ENCODE measurements around the gene RETN. TPM values are rescaled to one million over a fixed set of nuclear protein-coding genes. Genes with fewer than 3 reads are reported as not detected.

Gene RETN
- total and polyA plus RNA-seq, 2 experiments from 2014 or later, result not detected

- no peaks in the 10 kb centered on the region for H3F3A ChIP-seq (ENCODE audit: insufficient read depth)
- H3K4me1 ChIP-seq (ENCODE audit: insufficient read depth), result no peaks in the 10 kb centered on the region
- DNase-seq, result no peak
- no peak for TF ChIP-seq EZH2phosphoT487 (IDR thresholded peaks at IDR 0.05; ENCODE audit: insufficient read depth, low read depth)
- no peak for TF ChIP-seq EZH2 (IDR thresholded peaks at IDR 0.05; ENCODE audit: insufficient read depth, poor library complexity, severe bottlenecking)
- H3K27me3 ChIP-seq (replicated peaks; ENCODE audit: insufficient read depth), result peaks cover 11% of the 10 kb centered on the region; the same call in 1 of the 2 replicates
- peak overlapping the region; percentile 99 for H3K4me2 ChIP-seq (ENCODE audit: unreplicated experiment)
- H3K9me2 ChIP-seq (ENCODE audit: insufficient read depth), result no peaks in the 10 kb centered on the region
- no peaks in the 10 kb centered on the region for H4K20me1 ChIP-seq (ENCODE audit: insufficient read depth)
- peaks cover 18% of the 10 kb centered on the region for H3K79me2 ChIP-seq (ENCODE audit: insufficient read depth)
- peak overlapping the region; percentile 36; the same call in 1 of the 2 replicates for H3K9ac ChIP-seq
- H3K9me3 ChIP-seq (ENCODE audit: low read depth), result no peaks in the 10 kb centered on the region
- H3K36me3 ChIP-seq (ENCODE audit: low read depth), result 0 out of 2 replicates have a peak, but pooled peaks cover 3% of the 10 kb centered on the region
- H2AFZ ChIP-seq, result peak overlapping the region; percentile 93
- 42 to 47% methylated on average over 21 to 22 of the region's 22 CpGs for whole genome bisulfite sequencing, 2 experiments (ENCODE audit: low coverage in 1 of 2, low lambda C conversion rate in 2 of 2, missing lambda C conversion rate in 2 of 2)
- no peak overlapping the region for H3K27ac ChIP-seq
- in situ Hi-C loops (cut with MboI), result loop anchor here (10.0 kb wide), 1 partner anchor 115 kb away; no protein-coding TSS in a partner anchor
- H3K4me3 ChIP-seq, result peak overlapping the region; percentile 83
Measured at GRCh38 chr19:7679771-7680605, 11.1 kb downstream of the RETN start.

GRCh38 chr19:7680606-7681339 is 11.9 kb downstream of the RETN start, which contains the start of gene TRAPPC5:
Gene TRAPPC5, plus strand, starts transcription at chr19:7680833. Its CDS starts 1,421 bp downstream, at chr19:7682254.
- H3K4me2 ChIP-seq (ENCODE audit: unreplicated experiment), result peak within 1 kb of the TSS; percentile 99
- DNase-seq, result peak; percentile 93
- no peaks in the 10 kb centered on the region for H3K9me2 ChIP-seq (ENCODE audit: insufficient read depth)
- peak within 1 kb of the TSS; percentile 7; the same call in 1 of the 2 replicates for H3K27ac ChIP-seq
- no peaks in the 10 kb centered on the region for H3K4me1 ChIP-seq (ENCODE audit: insufficient read depth)
- H4K20me1 ChIP-seq (ENCODE audit: insufficient read depth), result no peaks in the 10 kb centered on the region
- peak within 1 kb of the TSS; percentile 93 for H2AFZ ChIP-seq
- no peaks in the 10 kb centered on the region for H3K9me3 ChIP-seq (ENCODE audit: low read depth)
- H3K27me3 ChIP-seq (replicated peaks; ENCODE audit: insufficient read depth), result peaks cover 10% of the 10 kb centered on the region; the same call in 1 of the 2 replicates
- H3F3A ChIP-seq (ENCODE audit: insufficient read depth), result no peaks in the 10 kb centered on the region
- 0 out of 2 replicates have a peak, but pooled peaks cover 3% of the 10 kb centered on the region for H3K36me3 ChIP-seq (ENCODE audit: low read depth)
- no peak for TF ChIP-seq EZH2phosphoT487 (IDR thresholded peaks at IDR 0.05; ENCODE audit: insufficient read depth, low read depth)
- TF ChIP-seq EZH2 (IDR thresholded peaks at IDR 0.05; ENCODE audit: insufficient read depth, poor library complexity, severe bottlenecking), result no peak
- H3K79me2 ChIP-seq (ENCODE audit: insufficient read depth), result peaks cover 18% of the 10 kb centered on the region
- in situ Hi-C loops (cut with MboI), result no loop called here
- peak within 1 kb of the TSS; percentile 90 for H3K9ac ChIP-seq
- whole genome bisulfite sequencing, 2 experiments (ENCODE audit: low coverage in 1 of 2, low lambda C conversion rate in 2 of 2, missing lambda C conversion rate in 2 of 2), result 0 to 2% methylated on average over 34 to 60 of the region's 79 CpGs
- H3K4me3 ChIP-seq, result peak within 1 kb of the TSS; percentile 83

- peak overlapping the region; percentile 7; the same call in 1 of the 2 replicates for H3K27ac ChIP-seq
- H3K9me3 ChIP-seq (ENCODE audit: low read depth), result no peaks in the 10 kb centered on the region
- TF ChIP-seq EZH2 (IDR thresholded peaks at IDR 0.05; ENCODE audit: insufficient read depth, poor library complexity, severe bottlenecking) (no peak), EZH2phosphoT487 (IDR thresholded peaks at IDR 0.05; ENCODE audit: insufficient read depth, low read depth) (no peak)
- 0 out of 2 replicates have a peak, but pooled peaks cover 3% of the 10 kb centered on the region for H3K36me3 ChIP-seq (ENCODE audit: low read depth)
- H4K20me1 ChIP-seq (ENCODE audit: insufficient read depth), result no peaks in the 10 kb centered on the region
- peaks cover 18% of the 10 kb centered on the region for H3K79me2 ChIP-seq (ENCODE audit: insufficient read depth)
- in situ Hi-C loops (cut with MboI), result no loop called here
- H3K4me1 ChIP-seq (ENCODE audit: insufficient read depth), result no peaks in the 10 kb centered on the region
- DNase-seq, result peak; percentile 95
- 3 to 5% methylated on average over 27 to 43 of the region's 43 CpGs for WGBS, 2 experiments (ENCODE audit: low coverage in 1 of 2, low lambda C conversion rate in 2 of 2, missing lambda C conversion rate in 2 of 2)
- H2AFZ ChIP-seq, result peak overlapping the region; percentile 93
- H3K9ac ChIP-seq, result peak overlapping the region; percentile 90
- H3K9me2 ChIP-seq (ENCODE audit: insufficient read depth), result no peaks in the 10 kb centered on the region
- peaks cover 5% of the 10 kb centered on the region; the same call in 1 of the 2 replicates for H3K27me3 ChIP-seq (replicated peaks; ENCODE audit: insufficient read depth)
- H3K4me3 ChIP-seq, result peak overlapping the region; percentile 83
- H3F3A ChIP-seq (ENCODE audit: insufficient read depth), result no peaks in the 10 kb centered on the region
- peak overlapping the region; percentile 99 for H3K4me2 ChIP-seq (ENCODE audit: unreplicated experiment)
Measured at GRCh38 chr19:7681340-7682174, 12.7 kb downstream of the RETN start.
